COR-L47 (cell line): ENCODE data around the gene GALR3.
"Not testable (repeated sequence)": the region's sequence is repeated elsewhere in the genome, so short reads cannot be mapped to it uniquely, and the experiment has no call there.

Source experiments
- DNase-seq: peaks from one replicate; lab custom pipeline; 2025; lab: John Stamatoyannopoulos, UW

Gene GALR3, protein sequence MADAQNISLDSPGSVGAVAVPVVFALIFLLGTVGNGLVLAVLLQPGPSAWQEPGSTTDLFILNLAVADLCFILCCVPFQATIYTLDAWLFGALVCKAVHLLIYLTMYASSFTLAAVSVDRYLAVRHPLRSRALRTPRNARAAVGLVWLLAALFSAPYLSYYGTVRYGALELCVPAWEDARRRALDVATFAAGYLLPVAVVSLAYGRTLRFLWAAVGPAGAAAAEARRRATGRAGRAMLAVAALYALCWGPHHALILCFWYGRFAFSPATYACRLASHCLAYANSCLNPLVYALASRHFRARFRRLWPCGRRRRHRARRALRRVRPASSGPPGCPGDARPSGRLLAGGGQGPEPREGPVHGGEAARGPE

GRCh38 chr22:37823134-37823985 is at the start of gene GALR3:
TSS of gene GALR3 (plus strand) at chr22:37823382. CDS start at chr22:37823407, 25 bp downstream.
- DNase-seq, result peak; percentile 23

- no peak for DNase-seq
These were observed 48.5 kb upstream of the GALR3 start for GRCh38 chr22:37774728-37775127.

GRCh38 chr22:37775785-37776638 is 47.2 kb upstream of the GALR3 start:
- DNase-seq, result no peak

GRCh38 chr22:37776639-37777005 is 46.6 kb upstream of the GALR3 start:
- DNase-seq, result no peak

GRCh38 chr22:37777122-37777687 is 46.0 kb upstream of the GALR3 start:
- no peak for DNase-seq

DNA sequence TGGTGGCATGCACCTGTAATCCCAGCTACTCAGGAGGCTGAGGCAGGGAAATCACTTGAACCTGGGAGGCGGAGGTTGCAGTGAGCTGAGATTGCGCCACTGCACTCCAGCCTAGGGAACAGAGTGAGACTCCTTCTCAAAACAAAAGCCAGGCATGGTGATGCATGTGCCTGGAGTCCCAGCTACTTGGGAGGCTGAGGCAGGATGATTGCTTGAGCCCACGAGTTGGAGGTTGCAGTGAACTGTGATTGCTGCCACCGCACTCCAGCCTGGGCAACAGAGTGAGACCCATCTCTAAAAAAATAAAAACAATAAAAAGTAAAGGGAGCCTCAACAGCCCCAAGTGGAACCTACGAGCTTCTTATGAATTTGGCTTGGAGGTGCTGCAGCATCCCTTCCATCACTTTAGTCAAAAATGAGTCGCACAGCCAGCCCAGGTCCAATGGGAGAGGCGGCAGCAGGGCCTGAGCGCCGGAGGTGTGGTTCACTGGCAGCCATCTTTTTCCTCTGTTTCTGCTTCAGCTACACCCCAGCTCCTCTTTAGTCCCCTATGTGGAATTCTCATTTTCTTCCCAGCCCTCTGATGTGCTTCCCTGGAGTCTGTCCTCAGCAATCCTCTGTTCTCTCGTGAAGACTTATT is 44.7 kb upstream of the GALR3 start:
- no peak for DNase-seq

- DNase-seq, result peak; percentile 3
These were observed 41.6 kb upstream of the GALR3 start for GRCh38 chr22:37781434-37782059.

DNA sequence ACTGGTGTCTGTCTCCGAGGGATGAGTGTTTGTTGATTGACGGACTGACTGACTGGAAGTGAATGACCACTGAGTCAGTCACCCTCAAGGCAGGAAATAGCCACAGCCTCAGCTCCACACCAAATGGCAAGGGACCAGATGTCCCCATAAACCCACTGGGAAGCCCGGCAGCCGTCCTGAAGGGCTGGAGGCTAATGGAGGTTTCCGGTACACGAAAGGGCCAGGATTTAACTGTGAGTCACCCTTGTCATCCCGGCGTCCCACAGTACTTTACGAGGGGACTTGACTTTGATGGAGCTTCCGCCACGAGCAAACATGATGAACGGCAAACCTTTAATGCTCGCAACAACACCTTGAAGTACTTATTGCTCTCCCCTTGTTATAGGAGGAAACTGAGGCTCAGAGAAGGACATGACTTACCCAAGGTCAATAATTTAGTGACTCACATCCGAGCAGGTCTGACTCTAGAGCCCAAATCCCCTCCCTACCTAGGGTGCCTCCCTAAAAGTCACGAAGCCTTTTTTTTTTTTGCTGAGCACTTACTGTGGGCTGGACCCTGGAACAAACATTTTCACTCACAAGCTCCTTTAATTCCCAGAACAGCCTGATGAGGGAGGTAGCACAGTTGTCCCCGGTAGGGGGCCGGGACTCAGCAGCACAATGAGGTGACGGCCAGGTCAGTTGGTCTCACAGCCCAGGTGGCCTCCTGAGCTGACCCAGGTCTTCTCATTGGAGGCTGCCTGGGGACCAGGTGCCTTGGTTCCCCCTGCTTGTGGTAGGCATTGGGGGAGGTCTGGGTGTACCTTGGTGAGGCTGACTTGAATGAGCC is 40.6 kb upstream of the GALR3 start:
- no peak for DNase-seq

- peak; percentile 15 for DNase-seq
These were observed 38.2 kb upstream of the GALR3 start for GRCh38 chr22:37784829-37785495.

DNA sequence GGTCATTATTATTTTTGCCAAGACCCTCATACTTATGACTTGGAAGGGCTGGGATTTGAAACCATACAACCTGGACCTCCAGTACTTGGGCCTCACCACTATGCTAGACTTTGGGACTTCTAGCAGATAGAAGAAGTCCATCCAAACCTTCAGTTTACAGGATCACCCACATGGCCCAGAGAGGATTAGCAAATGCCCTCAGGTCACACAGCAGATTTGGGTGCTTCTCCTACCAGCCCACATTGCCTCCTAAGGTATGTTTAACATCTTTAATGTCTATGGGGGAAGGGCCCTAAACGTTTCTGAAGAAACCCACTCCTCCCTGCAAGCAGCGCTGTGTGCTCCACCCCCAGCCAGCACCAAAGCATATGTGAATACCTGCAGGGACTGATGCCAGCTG is 32.9 kb upstream of the GALR3 start:
- DNase-seq, result no peak

GRCh38 chr22:37792494-37792893 is 30.7 kb upstream of the GALR3 start:
- DNase-seq, result no peak

- DNase-seq, result no peak
These were observed 28.8 kb upstream of the GALR3 start for GRCh38 chr22:37794376-37794775.

GRCh38 chr22:37796079-37796478 is 27.1 kb upstream of the GALR3 start:
- no peak for DNase-seq

- DNase-seq, result not testable (repeated sequence)
These were observed 25.9 kb upstream of the GALR3 start for GRCh38 chr22:37797259-37797658.

DNA sequence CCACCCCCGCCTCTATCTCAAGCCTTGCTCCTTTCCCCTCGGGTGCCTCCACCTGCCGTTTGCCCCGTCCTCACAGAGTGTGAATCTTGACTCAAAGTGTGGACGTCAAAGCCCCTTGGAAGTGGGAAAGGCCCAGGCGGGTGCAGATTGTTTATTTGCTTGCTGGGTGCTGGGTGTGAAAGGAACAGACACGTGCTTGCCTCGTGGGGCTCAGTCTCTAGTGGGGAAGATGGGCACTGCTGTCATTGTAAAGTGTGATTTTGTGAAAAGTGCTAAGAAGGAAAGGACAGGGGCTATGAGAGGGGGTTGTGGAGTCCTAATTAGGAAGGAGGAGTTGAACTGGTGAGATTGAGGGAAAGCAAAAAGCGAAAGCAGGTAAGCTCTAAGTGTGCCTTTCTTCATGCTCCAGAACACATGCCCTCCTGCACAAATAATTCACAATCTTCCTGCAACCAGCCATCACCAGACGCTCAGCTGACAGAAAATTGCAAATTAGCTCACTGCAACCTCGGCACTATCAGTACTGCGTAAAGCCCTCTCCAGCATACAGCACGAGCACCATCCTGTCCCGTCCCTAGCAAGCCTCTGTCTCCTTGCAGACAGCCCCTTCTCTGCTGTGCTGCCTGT is 25.2 kb upstream of the GALR3 start:
- DNase-seq, result no peak

GRCh38 chr22:37799979-37800378 is 23.2 kb upstream of the GALR3 start:
- peak; percentile 34 for DNase-seq

DNA sequence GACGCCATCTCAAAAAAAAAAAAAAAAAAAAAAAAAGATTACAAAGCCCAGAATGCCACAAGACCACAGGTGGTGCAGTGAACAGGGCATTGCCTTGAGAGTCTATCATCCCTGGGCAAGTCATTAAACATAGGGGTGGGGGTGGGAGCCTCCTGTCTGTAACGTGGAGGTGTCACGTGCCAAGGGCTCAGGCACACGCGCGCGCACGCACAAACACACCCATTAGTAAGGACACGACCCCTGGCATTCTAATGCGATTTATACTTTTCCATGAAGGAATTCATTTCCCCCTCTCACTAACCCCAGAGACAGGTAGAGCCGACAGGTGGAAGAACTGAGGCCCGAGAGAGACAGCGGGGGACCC is 21.3 kb upstream of the GALR3 start:
- DNase-seq, result no peak

GRCh38 chr22:37802310-37803194 is 20.6 kb upstream of the GALR3 start:
- DNase-seq, result peak; percentile 69
